IPS-20b (cell line): Measurements from ENCODE around the gene KCTD11.

ENCODE experiments used
- H3K27ac ChIP-seq: one replicate; pipeline ENCODE4 v1.5.1; 2013; ENCODE audit warnings: low read length
- H3K27me3 ChIP-seq: 2 replicates; pipeline ENCODE4 v1.6.1; 2013; ENCODE audit warnings: mild to moderate bottlenecking, low read length, inconsistent platforms; ENCODE audit not compliant: insufficient read depth
- H3K36me3 ChIP-seq: 2 replicates; pipeline ENCODE4 v1.6.1; 2013; ENCODE audit warnings: low read depth, mild to moderate bottlenecking, inconsistent platforms, low read length, moderate library complexity; ENCODE audit not compliant: insufficient read depth
- H3K4me1 ChIP-seq: 2 replicates; pipeline ENCODE4 v1.6.1; 2013; ENCODE audit warnings: mild to moderate bottlenecking, control low read depth, inconsistent platforms, low read length, moderate library complexity; ENCODE audit not compliant: insufficient read depth
- H3K4me3 ChIP-seq: 2 replicates; pipeline ENCODE4 v1.5.1; 2013; ENCODE audit warnings: mild to moderate bottlenecking, low read length, inconsistent platforms
- H3K9ac ChIP-seq: 2 replicates; pipeline ENCODE4 v1.6.1; 2013; ENCODE audit warnings: low read depth, mild to moderate bottlenecking, inconsistent platforms, low read length, moderate library complexity
- H3K9me3 ChIP-seq: 2 replicates; pipeline ENCODE4 v1.6.1; 2013; ENCODE audit warnings: mild to moderate bottlenecking, low read depth, low read length, inconsistent platforms; ENCODE audit not compliant: insufficient read depth

Gene KCTD11

DNA sequence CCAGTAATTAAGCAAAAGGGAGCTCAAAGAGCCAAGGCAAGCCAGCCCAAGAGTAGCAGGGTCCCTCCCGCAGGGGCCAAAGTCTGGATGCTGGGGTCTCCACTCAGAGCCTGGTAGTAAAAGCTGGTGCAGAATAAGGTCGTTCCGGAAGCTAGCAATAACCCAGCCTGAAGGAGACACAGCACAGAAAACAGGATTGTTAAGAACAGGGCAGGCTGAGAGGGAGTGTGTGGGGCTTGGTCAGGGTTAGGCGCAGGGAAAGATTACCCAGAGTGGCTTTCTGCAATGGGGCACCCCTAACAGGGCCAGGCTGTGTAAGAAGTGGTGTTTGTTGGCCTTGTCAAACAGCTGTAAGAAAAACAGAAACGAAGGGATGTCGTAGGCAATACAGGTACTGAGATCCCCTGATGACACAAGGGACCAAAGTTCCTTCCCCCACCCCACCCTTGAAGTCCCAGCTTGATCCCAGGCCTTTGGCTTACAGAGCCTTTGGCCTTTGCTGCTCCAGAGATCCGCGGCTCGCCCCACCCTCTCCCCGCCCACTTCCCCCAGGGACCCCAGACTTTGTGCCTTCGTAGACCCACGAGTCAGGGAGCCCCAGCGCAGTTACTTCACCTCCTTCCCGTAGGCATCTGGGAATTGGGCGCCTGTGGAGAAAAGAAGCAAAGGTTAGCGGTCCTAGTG is 51.2 kb downstream of the KCTD11 start:
- peak overlapping the region; percentile 75 for H3K27ac ChIP-seq
- peak overlapping the region; percentile 89 for H3K4me3 ChIP-seq
- H3K9ac ChIP-seq = peak overlapping the region; percentile 76; the same call in 1 of the 2 replicates

DNA sequence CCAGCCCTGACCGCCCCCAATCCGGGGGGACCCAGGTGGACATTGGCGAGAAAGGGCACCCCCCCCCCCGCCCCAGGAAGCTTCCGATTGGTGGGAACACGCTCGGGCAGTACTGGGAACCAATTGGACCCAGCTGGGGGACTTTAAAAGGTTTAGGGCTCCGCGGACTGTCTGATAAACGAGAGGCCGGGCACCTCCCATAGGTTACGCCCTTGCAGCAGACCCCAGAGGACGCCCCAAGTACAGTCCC is 51.7 kb downstream of the KCTD11 start:
- H3K4me3 ChIP-seq = peak overlapping the region; percentile 89
- no peaks in the 10 kb centered on the region for H3K27me3 ChIP-seq
- H3K36me3 ChIP-seq = peaks cover 1% of the 10 kb centered on the region; the same call in 1 of the 2 replicates
- peak overlapping the region; percentile 75 for H3K27ac ChIP-seq
- peak overlapping the region; percentile 76; the same call in 1 of the 2 replicates for H3K9ac ChIP-seq
- H3K9me3 ChIP-seq = no peaks in the 10 kb centered on the region
- H3K4me1 ChIP-seq = peaks cover 8% of the 10 kb centered on the region; the same call in 1 of the 2 replicates

More for the DNA sequence above, 51.2 kb downstream of the KCTD11 start:
- Histone ChIP-seq H3K36me3 (no peaks in the 10 kb centered on the region), H3K9me3 (no peaks in the 10 kb centered on the region), H3K4me1 (peaks cover 8% of the 10 kb centered on the region; the same call in 1 of the 2 replicates), H3K27me3 (no peaks in the 10 kb centered on the region)

DNA sequence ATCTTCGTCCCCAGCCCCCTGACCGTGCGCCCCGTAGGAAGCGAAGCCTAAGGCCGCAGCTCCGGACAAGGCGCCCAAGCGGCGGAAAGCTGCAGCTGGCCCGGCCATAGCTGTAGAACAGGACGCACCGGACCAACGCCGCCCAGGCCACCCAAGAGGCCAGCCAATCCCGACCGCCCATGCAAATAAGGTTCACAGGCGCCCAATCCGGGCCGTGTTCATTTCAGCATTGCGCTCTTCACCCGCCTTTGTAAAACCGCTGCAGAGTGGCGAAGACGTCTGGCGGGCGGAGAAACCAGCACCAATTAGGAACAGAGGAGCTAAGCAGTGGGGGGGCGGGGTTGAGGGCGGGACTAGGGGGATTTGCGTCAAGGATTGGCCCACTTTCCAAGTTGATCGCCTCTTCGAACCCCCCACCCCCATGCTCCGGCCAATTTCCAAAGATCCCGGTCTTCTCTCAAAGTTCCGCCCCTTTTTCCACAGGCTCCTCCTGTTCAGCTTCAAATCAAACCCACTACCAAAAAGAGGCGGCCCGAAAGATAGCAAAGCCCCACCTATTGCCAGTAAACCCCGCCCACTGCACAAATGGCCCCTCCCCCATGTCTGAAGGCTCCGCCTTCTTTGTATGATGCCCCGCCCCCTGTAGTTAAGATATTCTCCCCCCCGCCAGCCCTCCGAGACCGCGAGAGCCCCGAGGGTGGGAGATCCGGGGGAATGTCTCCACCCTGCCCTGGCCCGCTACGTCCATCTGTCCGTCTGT is 52.2 kb downstream of the KCTD11 start, which contains the start of gene TMEM256:
Gene TMEM256, minus strand, starts transcription at position 121 of the 760 bp plus-strand sequence. Its CDS starts 13 bp downstream, at position 108.
- peaks cover 6% of the 10 kb centered on the region for H3K36me3 ChIP-seq
- no peaks in the 10 kb centered on the region for H3K9me3 ChIP-seq
- H3K4me1 ChIP-seq = peaks cover 8% of the 10 kb centered on the region; the same call in 1 of the 2 replicates
- H3K27me3 ChIP-seq = no peaks in the 10 kb centered on the region
- peak within 1 kb of the TSS; percentile 75 for H3K27ac ChIP-seq
- H3K9ac ChIP-seq = peak within 1 kb of the TSS; percentile 83; the same call in 1 of the 2 replicates
- peak within 1 kb of the TSS; percentile 89 for H3K4me3 ChIP-seq
